Measurements from ENCODE around the gene PAQR6. TPM values are rescaled to one million over a fixed set of nuclear protein-coding genes. Genes with fewer than 3 reads are reported as not detected.

PAQR6 gene
- 3.3 TPM for total RNA-seq

GRCh38 chr1:156247460-156248322 is at the start of gene PAQR6:
PAQR6 (minus strand) TSS chr1:156248056; CDS start chr1:156246731, 1,325 bp downstream.
- DNase-seq (ENCODE audit: low spot score) (no peak), ATAC-seq (peak; percentile 4)

- ATAC-seq (peak; percentile 46), DNase-seq (ENCODE audit: low spot score) (peak; percentile 74)
Measured at GRCh38 chr1:156295391-156295947, 47.6 kb upstream of the PAQR6 start, which contains the start of gene GLMP. GLMP (minus strand) TSS chr1:156295679; CDS start chr1:156295645, 34 bp downstream.

GRCh38 chr1:156293895-156294294 is 46.0 kb upstream of the PAQR6 start:
- DNase-seq (ENCODE audit: low spot score) (no peak), ATAC-seq (no peak)

DNA sequence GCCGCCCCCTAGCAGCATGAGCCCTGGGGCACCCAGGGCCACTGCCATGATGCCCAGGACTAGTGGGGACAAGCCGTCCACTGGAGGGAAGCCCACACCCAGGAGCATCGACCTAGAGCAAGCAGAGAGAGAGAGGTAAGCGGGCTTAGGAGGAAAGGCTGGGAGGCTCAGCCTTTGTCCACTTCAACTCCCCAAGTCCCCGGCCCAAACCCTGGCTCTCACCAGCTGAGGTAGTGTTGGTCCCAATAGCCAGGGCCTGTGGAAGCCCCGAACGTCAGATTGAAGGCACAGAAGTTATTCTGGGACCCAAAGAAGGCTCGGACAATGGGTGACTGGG is 45.2 kb upstream of the PAQR6 start:
- no peak for DNase-seq (ENCODE audit: low spot score)
- ATAC-seq: no peak

- peak; percentile 98 for DNase-seq (ENCODE audit: low spot score)
- peak; percentile 94 for ATAC-seq
Measured at GRCh38 chr1:156291226-156292061, 43.6 kb upstream of the PAQR6 start.

DNA sequence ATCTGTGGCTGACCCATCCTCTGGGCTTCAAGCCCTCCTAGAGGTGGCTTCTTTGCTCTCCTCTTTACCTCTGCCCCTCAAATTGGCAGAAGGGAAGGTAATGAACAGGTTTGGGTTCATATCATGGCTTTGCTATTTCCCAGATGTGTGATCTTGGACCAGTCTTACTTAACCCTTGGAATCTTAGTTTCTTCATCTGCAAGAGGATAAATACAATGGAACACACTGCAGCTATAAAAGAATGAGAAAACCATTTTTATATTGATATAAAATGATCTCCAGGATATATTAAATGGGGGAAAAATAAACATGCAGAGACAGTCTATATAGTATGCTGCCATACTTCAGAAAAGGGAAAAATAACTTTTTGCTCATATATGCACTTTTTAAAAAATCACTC is 42.0 kb upstream of the PAQR6 start:
- ATAC-seq: no peak
- no peak for DNase-seq (ENCODE audit: low spot score)

DNA sequence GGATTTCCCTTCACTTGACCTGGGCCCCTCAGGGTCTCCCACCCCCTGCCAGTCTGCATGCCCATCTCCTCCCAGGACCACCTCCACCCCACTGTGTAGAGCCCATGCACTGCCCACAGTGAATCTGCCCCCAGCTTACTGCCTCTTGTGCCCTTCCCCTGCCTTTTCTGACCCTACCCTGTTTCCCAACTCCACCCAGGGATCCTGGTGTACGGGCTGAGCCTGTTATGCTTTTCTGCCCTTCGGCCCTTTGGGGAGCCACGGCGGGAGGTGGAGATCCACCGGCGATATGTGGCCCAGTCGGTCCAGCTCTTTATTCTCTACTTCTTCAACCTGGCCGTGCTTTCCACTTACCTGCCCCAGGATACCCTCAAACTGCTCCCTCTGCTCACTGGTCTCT is 38.2 kb upstream of the PAQR6 start:
- ATAC-seq (no peak), DNase-seq (ENCODE audit: low spot score) (no peak)

DNA sequence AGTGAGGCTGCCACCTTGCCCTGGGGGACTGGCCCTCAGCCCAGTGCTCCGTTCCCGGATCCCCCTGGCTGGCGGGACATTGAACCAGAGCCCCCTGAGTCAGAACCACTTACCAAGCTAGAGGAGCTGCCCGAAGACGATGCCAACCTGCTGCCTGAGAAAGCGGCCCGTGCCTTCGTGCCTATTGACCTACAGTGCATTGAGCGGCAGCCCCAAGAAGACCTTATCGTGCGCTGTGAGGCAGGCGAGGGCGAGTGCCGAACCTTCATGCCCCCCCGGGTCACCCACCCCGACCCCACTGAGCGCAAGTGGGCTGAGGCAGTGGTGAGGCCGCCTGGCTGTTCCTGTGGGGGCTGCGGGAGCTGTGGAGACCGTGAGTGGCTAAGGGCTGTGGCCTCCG is 37.6 kb upstream of the PAQR6 start:
- ATAC-seq (no peak), DNase-seq (ENCODE audit: low spot score) (no peak)

DNA sequence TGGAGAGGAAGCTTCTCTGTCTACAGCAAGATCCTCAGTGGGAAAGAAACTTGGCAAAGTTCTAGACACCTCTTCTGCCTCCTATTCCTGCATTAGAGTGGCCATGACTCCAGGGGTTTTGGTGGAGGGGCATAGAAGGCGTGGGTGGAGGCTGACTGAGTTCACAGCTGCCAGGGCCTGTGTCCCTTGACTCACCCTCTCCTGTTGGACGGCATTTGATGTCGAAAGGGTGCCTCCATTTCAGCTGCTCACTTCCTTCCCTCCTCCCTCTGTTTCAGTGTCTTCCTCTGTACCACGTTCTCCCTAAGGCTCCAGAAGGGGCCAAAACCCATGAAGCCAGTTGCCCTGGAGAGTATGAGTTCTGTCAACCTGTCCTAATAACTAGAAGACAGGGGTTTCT is 36.9 kb upstream of the PAQR6 start:
- no peak for ATAC-seq
- DNase-seq (ENCODE audit: low spot score): no peak

GRCh38 chr1:156284112-156284511 is 36.3 kb upstream of the PAQR6 start, which contains the start of gene TMEM79:
TMEM79 (plus strand) TSS chr1:156284325; CDS start chr1:156285227, 902 bp downstream.
- ATAC-seq (no peak), DNase-seq (ENCODE audit: low spot score) (no peak)

DNA sequence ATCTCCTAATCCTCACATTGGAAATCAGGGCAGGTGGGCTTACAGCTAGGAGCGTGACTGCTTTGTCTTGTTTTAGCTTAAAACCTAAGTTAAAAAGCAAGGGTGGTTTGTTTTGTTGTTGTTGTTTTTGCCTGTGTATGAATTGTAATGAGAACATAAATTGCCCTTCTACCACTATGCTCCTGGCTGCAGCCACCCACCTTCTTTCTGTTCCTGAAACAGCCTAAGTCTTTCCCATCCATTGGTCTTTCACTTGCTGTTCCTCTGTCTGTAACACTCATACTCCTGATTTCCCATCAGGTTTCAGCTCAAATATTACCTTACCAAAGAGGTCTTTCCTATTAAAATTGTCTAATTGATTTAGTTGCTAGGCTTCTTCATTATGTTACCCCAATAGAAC is 35.7 kb upstream of the PAQR6 start:
- no peak for ATAC-seq
- DNase-seq (ENCODE audit: low spot score): no peak

DNA sequence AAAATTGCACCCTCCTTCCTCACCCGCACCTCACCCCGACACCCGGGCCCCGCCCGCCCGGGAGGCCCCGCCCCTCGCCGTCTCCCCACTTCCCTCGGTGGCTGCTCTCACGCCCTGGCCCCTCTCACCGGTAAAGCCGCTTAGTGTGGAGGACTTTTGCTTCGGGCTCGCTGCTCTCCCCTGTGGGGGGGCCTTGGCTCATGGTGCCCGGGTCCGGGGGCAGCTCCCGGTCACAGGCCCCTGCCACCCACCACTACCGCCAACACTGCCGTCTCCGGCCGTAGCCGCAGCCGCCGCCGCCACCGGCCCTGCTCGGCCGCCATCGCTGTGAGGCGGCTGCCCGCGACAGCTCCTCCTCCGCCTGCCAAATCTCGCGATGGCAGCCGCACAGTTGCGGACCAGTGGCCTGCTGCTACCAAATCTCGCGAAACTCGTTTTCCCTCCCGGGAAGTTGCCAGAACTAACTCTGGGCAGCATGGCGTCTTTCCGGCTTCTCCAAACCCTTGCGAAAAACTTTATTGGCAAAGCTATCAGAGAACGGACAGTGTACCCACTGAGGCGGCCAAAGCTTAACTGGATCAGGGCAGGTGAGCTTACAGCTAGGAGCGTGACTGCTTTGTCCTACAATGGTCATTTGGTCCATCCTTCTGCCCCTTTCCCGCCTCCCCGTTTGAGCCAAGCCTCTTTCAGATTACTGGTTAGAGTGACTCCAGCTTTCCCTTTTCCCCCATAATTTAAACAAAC is 34.8 kb upstream of the PAQR6 start, which contains the start of gene SMG5:
Gene SMG5 (minus strand): TSS at position 347 of the 744 bp plus-strand sequence. CDS start 145 bp downstream, at position 202.
- DNase-seq (ENCODE audit: low spot score) (peak; percentile 98), ATAC-seq (peak; percentile 92)

GRCh38 chr1:156281693-156282478 is 34.0 kb upstream of the PAQR6 start:
- DNase-seq (ENCODE audit: low spot score): no peak
- peak; percentile 10 for ATAC-seq

- DNase-seq (ENCODE audit: low spot score) (no peak), ATAC-seq (no peak)
Measured at GRCh38 chr1:156281281-156281680, 33.4 kb upstream of the PAQR6 start.

DNA sequence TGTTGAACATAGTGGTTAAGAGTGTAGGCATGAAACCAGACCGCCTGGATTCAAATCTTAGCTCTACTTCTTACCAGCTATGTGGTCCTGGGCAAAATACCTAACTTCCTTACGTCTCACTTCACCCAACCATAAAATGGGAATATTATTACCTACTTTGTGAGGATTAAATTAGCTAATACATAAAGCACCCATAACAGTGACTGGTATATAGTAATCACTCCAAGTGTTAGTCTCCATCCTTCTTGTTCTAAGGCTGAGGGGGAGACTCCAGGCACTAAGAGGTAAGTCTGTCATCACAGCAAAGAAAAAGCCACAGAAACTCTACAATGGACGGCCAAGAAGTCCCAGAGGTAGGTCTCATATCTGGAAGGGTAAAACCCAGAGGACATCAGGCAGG is 32.0 kb upstream of the PAQR6 start:
- ATAC-seq (no peak), DNase-seq (ENCODE audit: low spot score) (no peak)

DNA sequence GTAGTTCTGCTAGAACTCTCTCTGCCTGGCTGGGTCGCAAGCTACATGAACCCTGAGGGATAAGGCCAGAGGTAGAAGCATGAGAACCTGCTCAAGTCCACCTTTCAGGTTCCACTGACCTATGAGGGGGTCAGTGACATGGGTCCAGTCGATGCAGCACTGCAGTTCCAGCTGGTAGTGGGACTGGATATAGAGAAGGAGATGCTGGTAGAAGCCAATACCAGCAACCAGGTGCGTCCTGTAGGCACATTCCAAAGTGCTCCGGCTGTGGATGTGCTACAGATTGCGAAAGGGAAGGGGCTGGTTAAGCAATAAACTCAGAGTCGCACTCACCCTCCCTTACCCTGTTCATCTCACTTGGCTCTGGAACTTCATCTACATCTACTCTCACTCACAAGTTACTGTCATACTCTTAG is 29.1 kb upstream of the PAQR6 start:
- peak; percentile 68 for DNase-seq (ENCODE audit: low spot score)
- peak; percentile 89 for ATAC-seq

- ATAC-seq (peak; percentile 18), DNase-seq (ENCODE audit: low spot score) (no peak)
Measured at GRCh38 chr1:156276532-156276931, 28.7 kb upstream of the PAQR6 start.

DNA sequence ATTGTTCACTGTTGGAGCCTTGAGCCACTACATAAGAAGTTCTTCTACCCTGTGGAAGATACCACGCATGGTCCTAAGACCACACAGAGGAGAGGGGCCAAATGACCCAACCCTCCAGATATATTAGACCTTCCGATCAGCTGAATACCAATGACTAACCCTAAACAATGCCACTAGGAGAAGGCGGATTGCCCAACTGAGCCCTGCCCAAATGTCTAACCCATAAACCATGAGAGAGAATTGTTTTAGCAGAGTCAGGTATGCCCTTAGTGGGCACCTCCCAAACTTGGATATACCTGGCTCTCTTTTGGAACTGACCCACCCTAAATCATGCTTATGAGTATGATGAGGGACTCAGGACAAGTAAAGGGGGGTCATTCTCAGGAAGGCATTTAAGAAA is 22.5 kb upstream of the PAQR6 start:
- ATAC-seq (no peak), DNase-seq (ENCODE audit: low spot score) (no peak)

DNA sequence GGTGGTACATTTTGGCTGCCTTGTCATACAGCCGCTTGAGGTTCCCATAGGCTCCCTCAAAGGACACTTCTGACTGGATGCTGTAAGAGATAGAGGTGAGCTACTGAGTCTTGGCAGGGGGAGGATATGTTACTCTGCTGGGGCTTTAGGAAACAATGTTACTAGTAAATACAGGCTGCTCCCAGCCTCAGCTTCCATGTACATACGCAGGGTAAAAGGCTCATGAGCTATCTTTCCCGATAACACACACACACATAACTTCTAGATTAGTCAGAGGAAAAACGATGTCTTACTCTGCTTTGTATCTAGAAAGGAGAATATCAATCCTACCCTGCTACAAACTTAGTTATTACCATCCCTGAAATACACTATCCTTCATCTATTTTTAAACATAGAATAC is 20.5 kb upstream of the PAQR6 start:
- no peak for ATAC-seq
- no peak for DNase-seq (ENCODE audit: low spot score)

- ATAC-seq (no peak), DNase-seq (ENCODE audit: low spot score) (no peak)
Measured at GRCh38 chr1:156266051-156266450, 18.2 kb upstream of the PAQR6 start.
